Measurements from ENCODE around the gene RNF39. TPM values are rescaled to one million over a fixed set of nuclear protein-coding genes. Genes with fewer than 3 reads are reported as not detected.

Gene RNF39
- total RNA-seq, 4 donors from 2014 or later: 0.80 TPM; not detected in 3

GRCh38 chr6:30103872-30104179 lies 28.3 kb upstream of the RNF39 start:
- TF ChIP-seq, protein P1, sequence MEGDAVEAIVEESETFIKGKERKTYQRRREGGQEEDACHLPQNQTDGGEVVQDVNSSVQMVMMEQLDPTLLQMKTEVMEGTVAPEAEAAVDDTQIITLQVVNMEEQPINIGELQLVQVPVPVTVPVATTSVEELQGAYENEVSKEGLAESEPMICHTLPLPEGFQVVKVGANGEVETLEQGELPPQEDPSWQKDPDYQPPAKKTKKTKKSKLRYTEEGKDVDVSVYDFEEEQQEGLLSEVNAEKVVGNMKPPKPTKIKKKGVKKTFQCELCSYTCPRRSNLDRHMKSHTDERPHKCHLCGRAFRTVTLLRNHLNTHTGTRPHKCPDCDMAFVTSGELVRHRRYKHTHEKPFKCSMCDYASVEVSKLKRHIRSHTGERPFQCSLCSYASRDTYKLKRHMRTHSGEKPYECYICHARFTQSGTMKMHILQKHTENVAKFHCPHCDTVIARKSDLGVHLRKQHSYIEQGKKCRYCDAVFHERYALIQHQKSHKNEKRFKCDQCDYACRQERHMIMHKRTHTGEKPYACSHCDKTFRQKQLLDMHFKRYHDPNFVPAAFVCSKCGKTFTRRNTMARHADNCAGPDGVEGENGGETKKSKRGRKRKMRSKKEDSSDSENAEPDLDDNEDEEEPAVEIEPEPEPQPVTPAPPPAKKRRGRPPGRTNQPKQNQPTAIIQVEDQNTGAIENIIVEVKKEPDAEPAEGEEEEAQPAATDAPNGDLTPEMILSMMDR (IDR thresholded peaks at IDR 0.05): no peak
- Histone ChIP-seq H3K36me3 (no peaks in the 10 kb centered on the region), H3K27me3 (no peaks in the 10 kb centered on the region), H3K9me3 (no peaks in the 10 kb centered on the region), H3K4me1 (peaks cover 0 to 31% (median 14%) of the 10 kb centered on the region in 4 donors), H3K27ac (peak overlapping the region in 3 of 4 donors; percentile 48 to 89 (median 71)), H3K4me3 (peak overlapping the region; percentile 22 to 49 (median 48))
- no peak for DNase-seq

DNA sequence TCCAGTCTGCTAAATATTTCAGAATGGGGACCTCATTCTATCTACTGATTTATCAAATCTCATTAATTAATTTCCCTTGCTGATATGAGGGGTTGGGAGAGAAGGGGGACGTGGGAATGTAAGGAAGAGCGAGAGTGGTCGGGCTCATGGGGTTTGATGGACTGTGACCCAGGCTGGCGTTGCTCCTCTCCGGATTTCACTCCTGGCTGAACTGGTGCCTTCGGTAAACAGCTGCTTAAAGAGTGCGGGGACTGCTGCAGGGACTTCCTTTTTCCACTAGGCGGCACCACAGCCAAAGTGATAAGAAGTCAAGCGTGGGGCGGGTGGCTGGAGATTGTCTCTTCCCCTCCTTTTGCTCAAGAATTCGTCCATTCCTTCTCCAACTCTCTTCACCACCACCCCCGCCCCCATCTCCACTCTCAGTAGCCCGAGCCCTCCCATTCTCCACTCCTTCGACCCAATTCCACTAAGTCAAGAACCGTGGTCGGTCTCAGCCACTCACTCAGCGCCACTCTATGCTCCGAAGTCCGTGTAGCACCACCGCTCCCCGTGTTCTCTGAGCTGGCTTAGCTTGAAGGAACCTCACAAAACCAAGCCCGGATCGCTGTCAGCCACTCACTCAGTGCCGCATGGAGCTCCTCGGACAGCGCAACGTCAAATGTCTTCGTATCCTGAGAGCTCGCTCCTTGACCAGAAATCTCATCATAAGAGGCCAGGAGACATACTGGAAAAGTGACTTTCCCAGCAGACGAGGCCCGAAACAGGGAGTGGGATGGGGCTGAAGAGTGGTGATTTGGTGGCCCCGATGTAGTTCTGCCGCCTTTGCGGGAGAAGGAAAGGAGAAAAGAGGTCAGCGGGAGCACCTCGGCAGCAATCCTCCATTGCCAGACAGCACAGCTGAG lies 27.7 kb upstream of the RNF39 start:
- Histone ChIP-seq H3K4me1 (peaks cover 0 to 36% (median 14%) of the 10 kb centered on the region in 4 donors), H3K9me3 (no peaks in the 10 kb centered on the region), H3K27ac (peak overlapping the region; percentile 48 to 89 (median 70)), H3K36me3 (no peaks in the 10 kb centered on the region), H3K27me3 (no peaks in the 10 kb centered on the region), H3K4me3 (peak overlapping the region; percentile 22 to 49 (median 48))
- TF ChIP-seq POLR2A (IDR thresholded peaks at IDR 0.05): peak in 1 of 2 donors; percentile 51
- TF ChIP-seq, protein P1 (IDR thresholded peaks at IDR 0.05): peak; percentile 81 to 99 (median 95)
- DNase-seq: peak; percentile 87 to 97 (median 89)

GRCh38 chr6:30102414-30102969 lies 26.9 kb upstream of the RNF39 start:
- Histone ChIP-seq H3K4me1 (peaks cover 0 to 40% (median 14%) of the 10 kb centered on the region in 4 donors), H3K27ac (peak overlapping the region; percentile 48 to 89 (median 70)), H3K36me3 (no peaks in the 10 kb centered on the region), H3K9me3 (no peaks in the 10 kb centered on the region), H3K27me3 (no peaks in the 10 kb centered on the region), H3K4me3 (peak overlapping the region; percentile 29 to 51 (median 45))
- no peak for TF ChIP-seq POLR2A (IDR thresholded peaks at IDR 0.05)
- TF ChIP-seq, protein P1 (IDR thresholded peaks at IDR 0.05): no peak
- peak in 2 of 3 donors; percentile 17 to 73 for DNase-seq

- TF ChIP-seq POLR2A (IDR thresholded peaks at IDR 0.05): peak; percentile 88 to 95
- TF ChIP-seq, protein P1 (IDR thresholded peaks at IDR 0.05): peak in 2 of 6 experiments; percentile 21 to 35
- Histone ChIP-seq H3K27me3 (no peaks in the 10 kb centered on the region), H3K4me1 (peaks cover 0 to 40% (median 14%) of the 10 kb centered on the region in 4 donors), H3K27ac (peak overlapping the region; percentile 48 to 89 (median 70)), H3K4me3 (peak overlapping the region; percentile 29 to 51 (median 45)), H3K36me3 (no peaks in the 10 kb centered on the region), H3K9me3 (no peaks in the 10 kb centered on the region)
- peak; percentile 73 to 96 (median 94) for DNase-seq
Observed at GRCh38 chr6:30101444-30102413, 26.2 kb upstream of the RNF39 start.
